Stomach (tissue), 4 donors: ENCODE results near the gene DCP1B.

Source experiments
- POLR2A ChIP-seq, 4 donors: fragments of 450-650 bp; IDR thresholded peaks; one replicate each; pipeline ENCODE4 v1.6.1; 2016; ENCODE audit warnings: antibody characterized with exemption in 4 of 4, control low read depth in 2 of 4, mild to moderate bottlenecking in 1 of 4, moderate library complexity in 1 of 4
- TF ChIP-seq, protein P1 (sequence below), 7 experiments: fragments of 450-650 bp in 4 of 7; fragments of 200-600 bp in 3 of 7; sonication (generic) in 3 of 7; IDR thresholded peaks; one replicate each; pipeline ENCODE4 v1.5.1; 2016 to 2019; ENCODE audit warnings: antibody characterized with exemption in 7 of 7, control low read depth in 2 of 7, mild to moderate bottlenecking in 1 of 7

DNA sequence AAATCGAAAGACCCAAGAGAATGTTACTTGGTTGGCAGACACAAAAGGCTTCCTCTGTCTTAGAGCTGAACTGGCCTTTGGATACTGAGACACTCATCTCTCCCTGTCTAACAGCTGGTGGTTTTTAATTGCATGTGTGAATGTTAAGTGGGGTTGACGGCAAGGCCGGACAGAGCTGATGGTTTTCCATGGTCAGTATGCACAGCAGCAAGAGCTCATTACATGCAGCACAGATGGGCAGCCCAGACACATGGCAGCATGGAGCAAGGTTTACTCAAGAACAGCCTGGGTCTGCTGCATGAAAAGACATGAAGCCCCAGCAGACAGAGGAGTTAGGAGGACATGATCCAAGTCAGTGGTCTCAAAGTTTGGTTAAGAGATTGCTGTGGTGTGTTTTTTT lies 58.0 kb downstream of the DCP1B start:
- TF ChIP-seq, protein P1, sequence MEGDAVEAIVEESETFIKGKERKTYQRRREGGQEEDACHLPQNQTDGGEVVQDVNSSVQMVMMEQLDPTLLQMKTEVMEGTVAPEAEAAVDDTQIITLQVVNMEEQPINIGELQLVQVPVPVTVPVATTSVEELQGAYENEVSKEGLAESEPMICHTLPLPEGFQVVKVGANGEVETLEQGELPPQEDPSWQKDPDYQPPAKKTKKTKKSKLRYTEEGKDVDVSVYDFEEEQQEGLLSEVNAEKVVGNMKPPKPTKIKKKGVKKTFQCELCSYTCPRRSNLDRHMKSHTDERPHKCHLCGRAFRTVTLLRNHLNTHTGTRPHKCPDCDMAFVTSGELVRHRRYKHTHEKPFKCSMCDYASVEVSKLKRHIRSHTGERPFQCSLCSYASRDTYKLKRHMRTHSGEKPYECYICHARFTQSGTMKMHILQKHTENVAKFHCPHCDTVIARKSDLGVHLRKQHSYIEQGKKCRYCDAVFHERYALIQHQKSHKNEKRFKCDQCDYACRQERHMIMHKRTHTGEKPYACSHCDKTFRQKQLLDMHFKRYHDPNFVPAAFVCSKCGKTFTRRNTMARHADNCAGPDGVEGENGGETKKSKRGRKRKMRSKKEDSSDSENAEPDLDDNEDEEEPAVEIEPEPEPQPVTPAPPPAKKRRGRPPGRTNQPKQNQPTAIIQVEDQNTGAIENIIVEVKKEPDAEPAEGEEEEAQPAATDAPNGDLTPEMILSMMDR (IDR thresholded peaks at IDR 0.05), result no peak
- TF ChIP-seq POLR2A (IDR thresholded peaks at IDR 0.05), result no peak
